IMR-90 (cell line): ENCODE results near the gene ZBTB48. TPM values are rescaled to one million over a fixed set of nuclear protein-coding genes. Genes with fewer than 3 reads are reported as not detected.

Experiments
- ATAC-seq: fragments of 200-7000 bp; cut with Tn5 transposase; 2 replicates; pipeline ENCODE4 v1.9.1; 2020; ENCODE audit warnings: low read depth, mild to moderate bottlenecking, moderate library complexity
- BruUV-seq: library from RNA; stranded (reverse); fragments of 400-500 nt; replicated peaks from 2 replicates; lab custom pipeline; 2021; lab: Mats Ljungman, UMichigan
- CTCF ChIA-PET: fragments of 300-600 bp; formaldehyde crosslinking; extraction: SDS; loops from one replicate; lab custom pipeline; 2021; ENCODE audit warnings: antibody characterized with exemption; lab: Yijun Ruan, JAX
- POLR2A ChIA-PET: fragments of 300-600 bp; sonication (Branson Sonifier 250); formaldehyde crosslinking; loops from one replicate; lab custom pipeline; 2022; ENCODE audit warnings: antibody characterized with exemption; ENCODE audit not compliant: unreplicated experiment; lab: Charles Lee
- DNase-seq: peaks from one replicate; pipeline ENCODE4 v3.0.0; 2013
- H2AFZ ChIP-seq: replicated peaks from 2 replicates; pipeline ENCODE3; 2013; ENCODE audit warnings: low read length, mild to moderate bottlenecking; ENCODE audit not compliant: poor library complexity
- H2AK5ac ChIP-seq: 2 replicates; pipeline ENCODE4 v1.6.1; 2013; ENCODE audit warnings: low read depth, low read length, inconsistent platforms
- H2AK9ac ChIP-seq: replicated peaks from 2 replicates; pipeline ENCODE3; 2013; ENCODE audit warnings: mild to moderate bottlenecking, low read depth, low read length, moderate library complexity; ENCODE audit not compliant: poor library complexity
- H2BK120ac ChIP-seq: 2 replicates; pipeline ENCODE4 v1.6.1; 2013; ENCODE audit warnings: low read depth, low read length, inconsistent platforms
- H2BK15ac ChIP-seq: 3 replicates; pipeline ENCODE4 v1.6.1; 2013; ENCODE audit warnings: low read depth, low read length, inconsistent platforms
- H2BK20ac ChIP-seq: 2 replicates; pipeline ENCODE4 v1.6.1; 2013; ENCODE audit warnings: low read depth, mild to moderate bottlenecking, inconsistent platforms, low read length, moderate library complexity
- H2BK5ac ChIP-seq: 2 replicates; pipeline ENCODE4 v1.6.1; 2013; ENCODE audit warnings: mild to moderate bottlenecking, low read depth, low read length, inconsistent platforms; ENCODE audit not compliant: poor library complexity, severe bottlenecking
- H3K14ac ChIP-seq: replicated peaks from 2 replicates; pipeline ENCODE4 v1.6.1; 2013; ENCODE audit warnings: low read depth, low read length, inconsistent platforms
- H3K18ac ChIP-seq: 2 replicates; pipeline ENCODE4 v1.6.1; 2013; ENCODE audit warnings: low read depth, low read length, control low read depth
- H3K23ac ChIP-seq: 2 replicates; pipeline ENCODE4 v1.6.1; 2013; ENCODE audit warnings: low read depth, low read length, inconsistent platforms
- H3K27ac ChIP-seq: 2 replicates; pipeline ENCODE4 v1.5.1; 2013; ENCODE audit warnings: mild to moderate bottlenecking, control low read depth, low read length; ENCODE audit not compliant: insufficient read depth
- H3K27me3 ChIP-seq: 2 replicates; pipeline ENCODE4 v1.6.1; 2013; ENCODE audit warnings: low read length; ENCODE audit not compliant: control insufficient read depth, insufficient read depth
- H3K36me3 ChIP-seq: 2 replicates; pipeline ENCODE4 v1.6.1; 2013; ENCODE audit warnings: low read length, mixed read lengths; ENCODE audit not compliant: control insufficient read depth, insufficient read depth
- H3K4ac ChIP-seq: 2 replicates; pipeline ENCODE4 v1.6.1; 2013; ENCODE audit warnings: low read depth, low read length, inconsistent platforms
- H3K4me1 ChIP-seq: 2 replicates; pipeline ENCODE4 v1.6.1; 2013; ENCODE audit warnings: low read length, mixed read lengths; ENCODE audit not compliant: control insufficient read depth, insufficient read depth
- H3K4me2 ChIP-seq: 2 replicates; pipeline ENCODE4 v1.6.1; 2013; ENCODE audit warnings: low read depth, mild to moderate bottlenecking, control low read depth, low read length, moderate library complexity
- H3K4me3 ChIP-seq: 2 replicates; pipeline ENCODE4 v1.5.1; 2013; ENCODE audit warnings: low read depth, mild to moderate bottlenecking, control low read depth, low read length, moderate library complexity; ENCODE audit not compliant: insufficient read depth
- H3K56ac ChIP-seq: 2 replicates; pipeline ENCODE4 v1.6.1; 2013; ENCODE audit warnings: low read length, inconsistent platforms; ENCODE audit not compliant: insufficient read depth; ENCODE audit errors: extremely low read depth
- H3K79me1 ChIP-seq, 2 experiments: 2 replicates each; pipeline ENCODE4 v1.6.1; 2013; ENCODE audit warnings: low read length in 2 of 2, inconsistent platforms in 1 of 2, low read depth in 1 of 2
- H3K9ac ChIP-seq: 2 replicates; pipeline ENCODE4 v1.6.1; 2013; ENCODE audit warnings: low read depth, low read length, control low read depth
- H3K9me1 ChIP-seq: 2 replicates; pipeline ENCODE4 v1.6.1; 2013; ENCODE audit warnings: low read length, inconsistent platforms; ENCODE audit not compliant: insufficient read depth
- H3K9me3 ChIP-seq: 2 replicates; pipeline ENCODE4 v1.6.1; 2013; ENCODE audit warnings: low read length; ENCODE audit not compliant: control insufficient read depth, insufficient read depth
- H4K20me1 ChIP-seq: 2 replicates; pipeline ENCODE4 v1.6.1; 2013; ENCODE audit warnings: low read length, inconsistent platforms; ENCODE audit not compliant: insufficient read depth
- H4K5ac ChIP-seq: 2 replicates; pipeline ENCODE4 v1.6.1; 2013; ENCODE audit warnings: mild to moderate bottlenecking, low read depth, low read length, control low read depth
- H4K8ac ChIP-seq, 2 experiments: 2 replicates each; pipeline ENCODE4 v1.6.1; 2013; ENCODE audit warnings: low read depth in 2 of 2, low read length in 2 of 2, control low read depth in 1 of 2, inconsistent platforms in 1 of 2
- H4K91ac ChIP-seq: 2 replicates; pipeline ENCODE4 v1.6.1; 2013; ENCODE audit warnings: low read depth, low read length, inconsistent platforms; ENCODE audit not compliant: insufficient read depth
- MAFK ChIP-seq: IDR thresholded peaks from 2 replicates; pipeline ENCODE4 v1.6.1; 2012; ENCODE audit warnings: low read depth, low read length, improper control_type of control experiment
- RCOR1 ChIP-seq: IDR thresholded peaks from 2 replicates; pipeline ENCODE4 v1.6.1; 2012; ENCODE audit warnings: mild to moderate bottlenecking, low read length, improper control_type of control experiment; ENCODE audit not compliant: insufficient replicate concordance
- WGBS, 2 experiments: methylation state at CpG; one replicate each; pipeline versions ENCODE4 v1.1.5 to v1.1.7; 2013; ENCODE audit warnings: missing lambda C conversion rate in 2 of 2; ENCODE audit not compliant: insufficient read length in 1 of 2; ENCODE audit errors: extremely low coverage in 2 of 2; 5-methylcytosine and 5-hydroxymethylcytosine counted together
- dilution Hi-C: fragments of 300-500 bp; cut with HindIII; formaldehyde crosslinking; loops from one replicate; pipeline ENCODE4 v1.14.3; 2018; ENCODE audit warnings: low sequenced_read_pairs; ENCODE audit not compliant: unreplicated experiment
- in situ Hi-C: fragments of 300-500 bp; cut with MboI; formaldehyde crosslinking; loops from 3 replicates; pipeline ENCODE4 v1.14.3; 2019; ENCODE audit warnings: low sequenced_read_pairs, inconsistent platforms, mixed read lengths
- intact Hi-C: fragments of 100-400 bp; cut with micrococcal nuclease; formaldehyde crosslinking; loops from 2 replicates; pipeline ENCODE4 v1.10.0; 2022
- polyA plus RNA-seq, 3 experiments: library from polyadenylated mRNA; depleted of rRNA; stranded (reverse); fragments of >200 nt; gene quantifications; 2 replicates each; pipeline ENCODE4 v1.2.3, GENCODE V29; 2012; ENCODE audit warnings: low replicate concordance in 1 of 3
- total RNA-seq: library from RNA; depleted of rRNA; stranded (reverse); fragments of >200 nt; gene quantifications from 2 replicates; pipeline ENCODE4 v1.2.3, GENCODE V29; 2012
- TF ChIP-seq, protein P1 (sequence below): fragments of 150-350 bp; IDR thresholded peaks from 2 replicates; pipeline ENCODE4 v1.6.1; 2016; ENCODE audit warnings: low read depth, mild to moderate bottlenecking, low read length, moderate library complexity, borderline replicate concordance

The ZBTB48 gene
- total and polyA plus RNA-seq, 2 of the 4 experiments (the other 2 are of a cell fraction) = 9.3 to 17.5 TPM

DNA sequence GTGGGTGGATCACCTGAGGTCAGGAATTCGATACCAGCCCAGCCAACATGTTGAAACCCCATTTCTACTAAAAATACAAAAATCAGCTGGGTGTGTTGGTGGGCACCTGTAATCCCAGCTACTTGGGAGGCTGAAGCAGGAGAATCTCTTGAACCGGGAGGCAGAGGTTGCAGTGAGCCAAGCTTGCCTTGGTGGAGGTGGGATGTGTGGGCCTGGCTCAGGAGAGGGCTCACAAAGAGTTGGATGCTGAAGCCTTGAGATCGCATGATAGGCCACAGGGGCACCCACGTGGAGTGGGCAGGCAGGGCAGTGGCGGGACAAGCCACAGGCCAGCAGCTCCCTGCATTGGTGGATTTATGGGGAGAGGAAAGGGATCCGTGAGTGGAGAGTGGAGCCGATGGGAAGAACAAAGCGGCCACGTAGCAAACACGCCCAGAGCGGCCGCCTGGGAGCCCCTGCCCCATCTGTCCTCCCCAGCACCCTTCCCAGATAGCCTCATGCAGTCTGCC is 49.2 kb downstream of the ZBTB48 start:
- H4K91ac ChIP-seq = no peak overlapping the region
- H4K20me1 ChIP-seq = peaks cover 27% of the 10 kb centered on the region
- no peak overlapping the region for H3K18ac ChIP-seq
- POLR2A ChIA-PET = no interaction called here
- H2AK5ac ChIP-seq = no peak overlapping the region
- no peak overlapping the region for H4K5ac ChIP-seq
- H3K4me2 ChIP-seq = no peak overlapping the region
- in situ Hi-C loops = no loop called here
- no peak overlapping the region for H2BK5ac ChIP-seq
- BruUV-seq = no TSS peak
- H3K4me1 ChIP-seq = peaks cover 6% of the 10 kb centered on the region
- intact Hi-C loops = no loop called here
- H3K27ac ChIP-seq = no peak overlapping the region
- peaks cover 18 to 53% of the 10 kb centered on the region in 2 experiments for H3K79me1 ChIP-seq
- WGBS, 2 experiments = 100% methylated on average over 2 of the region's 12 CpGs; no CpG with 5 or more reads in 1 of the 2 experiments
- peaks cover 46% of the 10 kb centered on the region for H3K36me3 ChIP-seq
- DNase-seq (no peak), ATAC-seq (no peak)
- H4K8ac ChIP-seq = no peak overlapping the region
- H3K9me3 ChIP-seq = no peaks in the 10 kb centered on the region
- dilution Hi-C loops = no loop called here
- CTCF ChIA-PET = no interaction called here
- no peak overlapping the region for H2AFZ ChIP-seq
- no peak overlapping the region for H3K4ac ChIP-seq
- no peak overlapping the region for H2BK120ac ChIP-seq
- H3K56ac ChIP-seq = no peak overlapping the region
- no peak overlapping the region for H3K9ac ChIP-seq
- no peak overlapping the region for H3K23ac ChIP-seq
- no peak overlapping the region for H3K14ac ChIP-seq
- no peak for TF ChIP-seq MAFK
- TF ChIP-seq, protein P1, sequence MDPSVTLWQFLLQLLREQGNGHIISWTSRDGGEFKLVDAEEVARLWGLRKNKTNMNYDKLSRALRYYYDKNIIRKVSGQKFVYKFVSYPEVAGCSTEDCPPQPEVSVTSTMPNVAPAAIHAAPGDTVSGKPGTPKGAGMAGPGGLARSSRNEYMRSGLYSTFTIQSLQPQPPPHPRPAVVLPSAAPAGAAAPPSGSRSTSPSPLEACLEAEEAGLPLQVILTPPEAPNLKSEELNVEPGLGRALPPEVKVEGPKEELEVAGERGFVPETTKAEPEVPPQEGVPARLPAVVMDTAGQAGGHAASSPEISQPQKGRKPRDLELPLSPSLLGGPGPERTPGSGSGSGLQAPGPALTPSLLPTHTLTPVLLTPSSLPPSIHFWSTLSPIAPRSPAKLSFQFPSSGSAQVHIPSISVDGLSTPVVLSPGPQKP = no peak
- TF ChIP-seq RCOR1 = no peak
- H2BK20ac ChIP-seq = no peak overlapping the region
- no peak overlapping the region for H2AK9ac ChIP-seq
- H2BK15ac ChIP-seq = no peak overlapping the region
- peaks cover 4% of the 10 kb centered on the region; the same call in 1 of the 2 replicates for H3K9me1 ChIP-seq
- no peaks in the 10 kb centered on the region for H3K27me3 ChIP-seq
- no peak overlapping the region for H3K4me3 ChIP-seq
